Superior temporal gyrus (tissue), 1 donor: Measurements from ENCODE around the gene VPS13D.

ENCODE experiments used
- DNase-seq: peaks from one replicate; pipeline ENCODE4 v3.0.0-alpha.2; 2016; ENCODE audit errors: extremely low spot score

VPS13D gene

DNA sequence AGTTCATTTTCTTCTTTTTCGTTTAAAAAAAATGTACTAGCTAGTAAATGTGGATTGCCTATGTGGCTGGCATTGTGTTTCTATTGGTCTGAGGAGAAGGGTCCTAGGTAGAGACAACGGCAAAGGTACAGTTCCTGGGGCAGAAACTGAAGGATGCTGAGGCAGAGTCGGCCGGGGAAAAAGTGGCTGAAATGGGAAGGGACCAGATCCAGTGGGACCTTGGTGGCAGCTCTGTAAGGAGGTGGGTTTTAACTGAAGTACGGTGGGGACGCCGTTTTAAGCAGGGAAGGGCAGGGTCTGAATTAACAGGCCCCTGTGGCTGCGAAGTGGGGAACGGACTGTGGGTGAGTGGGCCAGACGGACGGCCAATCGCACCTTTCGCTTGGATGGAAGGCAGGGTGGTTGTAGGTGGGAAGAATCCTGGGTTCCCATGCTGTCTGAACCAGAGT, 420 bp upstream of the VPS13D start:
- no peak for DNase-seq

DNA sequence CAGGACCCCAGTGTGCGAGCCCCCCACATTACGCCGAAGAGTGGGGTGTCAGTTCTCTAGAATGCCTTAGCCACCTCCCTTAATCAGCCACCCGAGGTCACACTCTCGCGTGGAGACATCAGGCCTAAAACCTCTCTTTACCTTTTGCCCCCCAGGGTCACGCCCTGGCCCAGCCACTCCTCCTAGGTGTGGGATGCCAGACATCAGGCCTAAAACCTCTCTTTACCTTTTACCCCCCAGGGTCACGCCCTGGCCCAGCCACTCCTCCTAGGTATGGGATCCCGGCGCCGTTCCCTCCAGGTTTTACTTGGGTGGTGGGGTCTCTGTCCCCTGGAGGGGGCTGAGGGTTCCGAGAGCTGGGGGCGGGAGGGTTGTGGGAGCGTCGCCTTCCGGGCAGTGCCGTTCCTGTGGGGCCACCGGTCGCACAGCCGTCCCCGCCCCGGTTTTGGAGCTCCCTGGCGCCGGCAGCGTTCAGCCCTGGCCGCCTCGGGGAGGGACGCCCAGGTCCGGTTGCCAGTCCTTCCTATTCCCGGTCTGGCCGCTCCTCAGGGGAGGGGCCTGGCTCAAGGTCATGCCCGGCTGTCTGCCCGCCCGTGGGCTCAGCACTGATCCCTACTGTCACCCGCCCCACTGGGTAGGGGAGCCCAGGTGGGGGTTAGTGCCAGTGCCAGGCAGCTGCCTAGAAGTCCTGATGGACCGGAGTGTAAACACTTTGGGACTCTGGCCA, 882 bp downstream of the VPS13D start:
- no peak for DNase-seq

DNA sequence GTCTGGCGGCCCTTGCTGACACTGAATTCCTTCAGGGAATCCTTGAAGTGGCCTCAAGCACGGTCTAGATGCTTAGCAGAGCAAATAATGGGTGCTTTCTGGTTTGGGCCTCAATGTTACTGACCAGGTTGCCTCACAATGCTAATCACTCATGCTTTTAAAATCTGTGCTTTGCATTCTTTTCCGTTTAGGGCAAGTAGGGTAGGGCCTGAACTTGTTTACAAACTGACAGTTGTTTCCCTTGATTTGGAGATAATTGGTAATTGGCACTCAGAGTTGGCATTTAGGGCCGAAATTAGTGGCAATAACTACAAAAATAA, 1.4 kb downstream of the VPS13D start:
- no peak for DNase-seq

DNA sequence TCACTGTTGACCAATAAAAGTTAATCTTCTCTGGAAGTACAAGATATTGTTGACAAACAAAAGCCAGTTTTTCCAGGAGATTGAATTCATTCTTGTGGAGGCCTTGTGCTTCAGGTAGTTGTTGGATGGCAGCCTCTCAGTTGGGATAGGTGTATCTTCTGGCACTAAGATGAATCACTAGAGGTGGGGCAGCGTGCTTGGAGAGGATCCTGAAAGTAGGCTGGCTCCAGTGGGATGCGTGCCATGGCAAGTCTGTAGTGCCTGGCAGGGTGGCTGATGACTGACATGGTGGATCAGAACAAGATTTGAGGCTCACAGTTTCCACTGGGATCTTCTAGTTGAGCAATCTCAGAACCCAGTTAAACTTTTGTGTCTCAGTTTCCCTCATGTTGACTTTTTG, 2.4 kb downstream of the VPS13D start:
- no peak for DNase-seq

DNA sequence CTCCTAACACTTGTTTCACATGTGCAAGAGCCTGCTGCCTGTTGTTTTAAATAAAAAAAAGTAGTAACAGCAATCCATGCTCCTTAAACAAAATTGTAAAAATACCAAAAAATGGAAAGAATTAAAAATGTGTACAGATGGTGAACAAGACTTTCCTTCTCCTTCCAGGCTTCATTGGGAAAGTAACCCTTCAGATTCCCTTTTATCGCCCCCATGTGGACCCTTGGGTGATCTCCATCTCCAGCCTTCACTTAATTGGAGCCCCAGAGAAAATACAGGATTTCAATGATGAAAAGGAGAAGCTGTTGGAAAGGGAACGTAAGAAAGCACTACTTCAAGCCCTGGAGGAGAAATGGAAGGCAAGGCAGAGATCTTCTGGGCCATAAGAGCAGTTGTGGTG, 14.2 kb downstream of the VPS13D start:
- DNase-seq = no peak

DNA sequence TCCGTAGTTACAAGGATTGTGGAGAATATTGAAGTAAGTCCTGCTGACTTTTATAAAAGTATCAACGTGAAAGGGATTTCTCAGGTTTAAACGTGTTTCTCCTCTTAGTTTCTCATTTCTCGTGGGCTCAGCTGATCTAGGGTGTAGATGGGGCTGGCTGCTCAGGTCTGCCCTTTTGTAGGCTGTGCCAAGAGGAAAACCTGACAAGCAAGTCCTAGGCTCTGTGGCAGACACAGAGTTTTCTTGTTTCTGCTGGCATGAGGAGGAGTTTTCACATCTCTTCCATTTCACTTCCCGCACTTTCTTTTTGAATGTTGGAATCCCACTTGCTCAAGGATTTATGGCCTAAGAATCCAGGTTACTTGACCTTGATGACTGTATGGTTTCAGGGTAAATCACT, 14.8 kb downstream of the VPS13D start:
- no peak for DNase-seq

DNA sequence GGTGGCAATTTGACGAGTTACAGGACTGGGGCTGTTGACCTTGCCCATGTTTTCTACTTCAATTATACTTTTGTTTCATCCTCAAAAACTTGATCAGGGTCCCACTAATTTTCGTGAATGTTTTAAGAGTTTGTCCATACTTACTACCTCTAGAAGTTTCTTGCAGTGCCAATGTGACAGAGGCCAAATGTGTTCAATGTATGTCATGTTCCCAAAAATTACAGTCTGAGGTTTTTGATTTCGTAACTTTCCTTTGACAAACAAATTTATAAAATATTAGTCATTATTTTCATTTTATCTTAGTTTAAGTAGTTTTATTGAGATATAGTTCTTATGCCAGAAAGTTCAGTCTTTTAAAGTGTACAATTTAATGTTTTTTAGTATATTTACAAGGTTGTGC, 15.3 kb downstream of the VPS13D start:
- no peak for DNase-seq

DNA sequence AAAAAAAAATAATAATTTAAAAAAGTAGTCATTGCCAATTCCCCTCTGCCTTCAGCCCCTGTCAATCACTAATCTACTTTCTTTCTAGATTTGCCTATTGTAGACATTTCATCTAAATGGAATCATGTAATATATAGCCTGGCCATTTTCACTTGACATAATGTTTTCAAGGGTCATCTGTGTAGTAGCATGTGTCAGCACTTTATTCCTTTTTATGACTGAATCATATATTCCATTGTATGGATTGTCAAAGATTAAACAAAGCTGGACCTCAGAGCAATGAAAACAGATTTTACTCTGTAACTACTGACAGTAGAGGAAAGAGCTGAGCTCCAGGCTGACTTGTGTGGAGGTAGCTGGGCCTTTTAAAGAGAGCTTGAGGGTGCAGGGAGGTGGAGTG, 15.9 kb downstream of the VPS13D start:
- no peak for DNase-seq

DNA sequence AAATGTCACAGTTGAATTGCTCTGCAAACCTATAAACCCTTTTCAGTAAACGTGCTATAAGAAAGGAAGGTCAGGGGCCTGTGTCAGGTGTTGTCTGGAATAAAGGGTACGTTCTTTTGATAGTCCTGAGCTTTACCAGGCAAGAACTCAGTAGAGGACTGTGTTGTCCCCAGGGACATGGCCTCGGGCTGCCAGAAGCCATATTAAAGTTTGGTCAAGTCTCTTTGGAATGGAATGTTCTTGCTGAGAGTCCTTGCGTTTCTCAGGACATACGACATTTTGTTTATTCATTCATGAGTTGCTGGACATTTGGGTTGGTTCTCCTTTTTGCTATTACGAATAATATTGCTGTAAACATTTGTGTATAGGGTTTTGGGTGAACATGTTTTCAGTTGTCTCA, 16.8 kb downstream of the VPS13D start:
- no peak for DNase-seq

DNA sequence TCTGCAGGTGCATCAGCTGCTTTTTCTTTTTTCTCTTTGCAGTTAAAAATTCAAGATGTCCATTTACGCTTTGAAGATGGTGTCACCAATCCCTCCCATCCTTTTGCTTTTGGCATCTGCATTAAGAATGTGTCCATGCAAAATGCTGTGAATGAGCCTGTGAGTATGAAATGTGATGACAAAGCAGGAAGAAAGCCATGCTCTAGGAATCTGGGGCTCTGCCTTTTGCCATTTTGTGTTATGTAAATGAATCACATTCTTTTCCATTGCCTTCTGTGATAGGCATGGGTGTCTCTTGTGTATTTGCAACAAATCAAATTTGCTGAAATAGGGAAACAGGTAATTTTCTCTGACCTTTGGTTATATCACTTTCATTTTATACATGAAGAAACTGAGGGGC, 19.4 kb downstream of the VPS13D start:
- no peak for DNase-seq

DNA sequence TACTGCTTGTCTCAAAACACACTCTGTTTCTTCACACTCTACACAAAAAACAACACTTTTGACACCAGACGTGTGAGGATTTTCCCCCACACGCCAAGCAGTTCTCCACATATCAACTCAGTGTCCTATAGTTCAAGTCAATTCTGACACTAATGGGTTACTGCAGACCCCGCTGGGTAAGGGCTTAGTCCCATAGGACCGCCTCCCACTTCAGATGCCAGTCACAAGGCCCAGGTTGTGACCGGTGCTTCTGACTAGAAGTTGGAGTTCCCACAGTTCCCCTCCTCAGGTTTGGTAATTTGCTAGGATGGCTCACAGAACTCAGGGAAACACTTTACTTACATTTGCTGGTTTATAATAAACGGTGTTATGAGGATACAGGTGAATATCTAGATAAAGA, 19.9 kb downstream of the VPS13D start:
- DNase-seq = no peak

DNA sequence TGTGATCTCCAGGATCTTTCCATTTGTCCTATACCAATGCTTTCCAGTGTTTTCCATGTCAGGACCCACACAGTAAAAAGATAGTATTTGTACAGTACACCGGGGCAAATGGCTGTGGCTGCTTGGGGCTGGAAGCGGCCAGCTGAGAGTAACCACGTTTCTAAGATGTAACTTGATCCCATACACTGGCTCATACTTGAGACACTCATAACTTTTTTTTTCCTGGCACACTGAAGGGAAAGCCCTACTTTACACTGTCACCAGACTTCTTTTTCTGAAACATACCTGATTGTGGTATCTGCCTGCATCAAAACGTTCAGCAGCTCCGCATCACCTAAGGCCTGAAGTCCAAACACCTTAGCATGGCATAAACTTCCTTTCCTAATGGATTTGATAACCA, 21.6 kb downstream of the VPS13D start:
- no peak for DNase-seq

DNA sequence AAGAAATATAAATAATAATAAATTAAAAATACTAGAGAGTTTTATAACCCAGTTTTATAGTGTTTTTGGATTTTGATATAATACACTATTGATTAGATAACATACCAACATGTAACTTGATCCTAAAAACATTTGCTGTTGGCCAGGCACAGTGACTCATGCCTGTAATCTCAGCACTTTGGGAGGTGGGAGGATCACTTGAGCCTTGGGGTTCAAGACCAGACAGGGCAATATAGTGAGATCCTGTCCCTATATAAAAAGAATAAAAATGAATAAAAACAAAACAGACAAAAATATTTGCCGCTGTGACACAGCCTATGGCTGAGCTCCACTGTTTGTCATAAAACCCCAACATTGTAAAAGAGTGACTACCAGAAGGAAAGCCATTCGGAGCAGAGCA, 26.1 kb downstream of the VPS13D start:
- no peak for DNase-seq

DNA sequence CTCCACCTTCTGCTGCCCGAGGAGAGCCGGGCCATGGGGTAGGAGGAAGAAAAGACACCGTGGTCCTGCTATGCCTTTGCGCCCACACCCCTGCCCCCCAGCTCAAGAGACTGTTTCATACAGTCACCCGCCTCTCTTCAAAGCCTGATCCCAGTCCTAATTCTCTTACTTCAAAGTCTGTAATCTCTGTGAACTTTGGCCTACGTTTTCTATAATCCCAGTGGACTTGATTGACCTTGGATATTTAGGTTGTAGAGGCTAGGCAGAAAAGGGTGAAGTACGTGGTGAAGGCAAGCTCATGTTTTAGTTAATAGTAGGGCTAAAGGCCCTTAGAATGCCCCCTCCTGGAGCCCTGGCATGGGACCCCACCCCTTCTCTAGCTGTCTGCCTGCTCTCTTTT, 28.4 kb downstream of the VPS13D start:
- DNase-seq = no peak

DNA sequence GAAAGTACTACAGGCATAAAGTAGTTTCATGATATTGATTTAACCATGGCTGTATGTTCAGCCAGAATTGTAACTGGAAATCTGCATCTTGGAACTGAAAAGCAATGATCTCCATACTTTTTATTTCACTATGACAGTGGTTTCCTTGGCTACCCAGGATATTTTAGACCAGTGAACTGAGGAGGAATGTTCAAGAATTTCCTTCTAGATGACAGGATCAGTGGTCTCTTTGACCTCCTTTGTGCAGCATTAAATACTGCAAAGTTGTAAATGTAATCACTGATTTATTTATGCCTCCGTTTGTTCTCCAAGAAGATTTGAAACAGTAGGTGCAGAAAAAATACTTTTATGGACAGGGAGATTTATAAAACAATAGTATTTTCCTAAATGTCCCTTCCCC, 39.5 kb downstream of the VPS13D start:
- DNase-seq = no peak

DNA sequence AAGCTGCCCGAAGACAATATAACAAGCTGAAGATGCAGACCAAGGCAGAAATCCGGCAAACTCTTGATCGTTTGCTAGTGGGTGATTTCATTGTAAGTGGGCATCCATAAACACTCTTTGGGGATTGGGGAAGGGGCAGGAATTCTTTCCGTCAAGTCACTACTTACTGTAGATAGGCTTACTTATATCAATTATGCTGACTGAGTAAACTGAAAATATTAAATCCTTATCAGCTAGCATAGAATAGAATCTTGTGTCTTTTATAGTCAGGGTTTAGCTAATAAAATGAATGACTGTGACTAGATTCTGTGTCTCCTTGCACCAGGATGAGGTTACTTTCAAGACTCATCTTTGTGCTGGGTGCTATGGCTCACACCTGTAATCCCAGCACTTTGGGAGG, 41.2 kb downstream of the VPS13D start:
- no peak for DNase-seq

DNA sequence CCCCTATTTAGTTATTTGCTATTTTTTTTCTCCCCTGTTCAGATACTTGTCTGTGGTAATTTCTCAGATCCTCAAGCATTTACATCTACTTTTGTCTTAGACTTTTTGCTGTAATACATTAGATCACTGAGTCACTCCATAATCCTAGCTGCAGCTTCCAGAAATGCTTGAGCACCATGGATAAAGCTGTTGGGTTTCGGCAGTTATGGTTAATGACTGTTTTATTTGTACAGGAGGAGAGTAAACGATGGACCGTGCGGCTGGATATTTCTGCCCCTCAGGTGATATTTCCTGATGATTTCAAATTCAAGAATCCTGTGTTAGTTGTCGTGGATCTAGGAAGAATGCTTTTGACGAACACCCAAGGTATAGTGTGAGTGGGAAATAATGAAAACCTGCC, 42.9 kb downstream of the VPS13D start:
- DNase-seq = no peak

DNA sequence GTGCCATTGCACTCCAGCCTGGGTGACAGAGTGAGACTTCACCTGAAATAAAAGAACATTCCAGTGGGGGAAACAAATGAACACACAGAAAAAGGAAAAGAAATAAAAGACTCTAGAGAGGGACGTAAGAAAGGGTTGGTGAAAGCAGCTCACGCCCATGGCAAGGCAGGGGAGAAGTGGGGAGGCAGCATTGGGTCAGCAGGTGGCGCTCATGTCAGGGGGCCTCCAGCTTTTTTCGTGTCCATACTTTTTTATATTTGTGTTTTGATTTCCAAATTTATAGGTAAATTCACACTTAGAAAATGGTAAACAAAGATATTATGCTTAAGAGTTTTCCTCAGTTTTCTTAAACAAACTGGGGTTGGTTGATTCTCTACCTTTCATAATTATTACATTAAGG, 45.5 kb downstream of the VPS13D start:
- no peak for DNase-seq

DNA sequence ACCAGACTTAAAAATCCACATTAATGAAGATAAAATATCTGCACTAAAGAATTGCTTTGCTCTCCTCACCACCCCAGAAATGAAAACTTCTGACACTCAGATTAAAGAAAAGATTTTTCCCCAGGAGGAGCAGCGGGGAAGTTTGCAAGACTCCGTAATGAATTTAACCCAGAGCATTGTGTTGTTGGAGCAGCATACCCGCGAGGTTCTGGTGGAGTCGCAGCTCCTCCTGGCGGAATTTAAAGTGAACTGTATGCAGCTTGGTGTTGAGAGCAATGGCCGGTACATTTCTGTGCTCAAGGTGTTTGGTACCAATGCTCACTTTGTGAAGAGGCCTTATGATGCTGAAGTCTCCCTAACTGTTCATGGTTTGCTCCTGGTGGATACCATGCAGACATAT, 46.4 kb downstream of the VPS13D start:
- no peak for DNase-seq

DNA sequence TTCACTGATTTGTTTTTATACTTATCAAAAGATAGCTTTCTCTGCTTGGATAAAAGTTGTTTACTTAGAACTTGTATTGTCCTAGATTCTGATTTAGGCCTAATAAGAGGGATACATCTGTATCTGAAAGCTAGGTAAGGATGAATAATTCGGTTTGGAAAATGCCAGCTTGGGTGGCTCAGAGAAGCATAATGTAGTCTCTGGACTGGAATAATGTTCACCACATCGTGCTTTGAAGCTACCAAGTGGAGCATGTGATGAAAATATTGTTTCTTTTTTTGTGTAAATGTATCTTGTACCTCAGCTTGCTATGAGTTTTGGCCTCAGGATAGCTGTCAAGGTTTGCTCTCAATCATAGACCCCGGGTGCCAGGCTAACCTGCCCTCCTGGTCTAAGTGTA, 49.2 kb downstream of the VPS13D start:
- no peak for DNase-seq

DNA sequence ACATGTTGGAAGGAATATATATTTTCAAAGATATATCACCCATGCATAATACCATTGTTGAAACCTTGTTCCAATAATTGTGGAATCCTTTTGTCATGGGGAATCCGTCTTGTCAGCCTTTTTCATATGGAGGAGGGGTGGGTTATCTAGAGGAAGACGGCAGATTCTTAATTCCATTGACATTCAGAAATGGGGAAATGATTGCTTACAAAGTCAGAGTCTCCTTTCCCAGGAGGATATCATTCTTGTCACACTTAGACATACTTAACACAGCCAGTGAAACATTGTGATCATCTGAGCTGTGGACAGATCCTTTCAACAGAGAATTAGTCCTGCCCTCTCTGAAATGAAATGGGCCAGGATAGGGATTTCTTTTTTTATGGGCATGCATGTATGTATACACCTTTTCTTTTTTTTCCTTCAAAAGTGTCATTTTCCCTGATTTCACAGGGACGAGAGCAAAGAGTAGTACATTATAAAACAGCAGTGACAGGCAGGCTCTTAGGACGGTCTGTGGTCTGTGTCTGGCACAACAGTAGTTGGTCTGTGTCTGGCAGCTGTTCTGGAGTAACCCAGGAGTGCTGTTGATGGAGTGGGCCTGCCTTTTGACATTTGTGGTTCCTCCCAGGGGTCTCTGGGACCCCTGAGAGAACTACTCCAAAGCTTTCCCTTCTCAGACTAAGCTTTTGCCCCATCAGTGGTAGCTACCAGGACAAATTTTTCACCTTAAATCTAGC, 50.1 kb downstream of the VPS13D start:
- DNase-seq = no peak

DNA sequence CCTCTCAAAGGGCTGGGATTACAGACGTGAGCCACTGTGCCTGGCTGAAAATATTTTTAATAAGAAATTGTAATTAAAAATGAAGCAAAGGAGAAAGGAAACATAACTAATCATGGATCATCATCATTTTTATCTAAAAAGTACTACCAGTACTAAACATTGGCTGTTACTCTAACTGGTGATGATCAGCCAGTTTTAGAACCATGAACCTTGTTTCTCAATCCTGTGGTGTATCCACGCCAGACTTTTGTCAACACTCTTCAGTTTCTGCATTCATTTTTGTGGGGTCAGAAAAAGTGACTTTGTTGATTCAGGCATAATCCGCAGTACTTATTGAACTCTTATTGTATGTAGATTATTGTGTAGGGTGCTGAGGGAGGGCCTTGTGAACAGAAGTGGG, 52.3 kb downstream of the VPS13D start:
- DNase-seq = no peak

DNA sequence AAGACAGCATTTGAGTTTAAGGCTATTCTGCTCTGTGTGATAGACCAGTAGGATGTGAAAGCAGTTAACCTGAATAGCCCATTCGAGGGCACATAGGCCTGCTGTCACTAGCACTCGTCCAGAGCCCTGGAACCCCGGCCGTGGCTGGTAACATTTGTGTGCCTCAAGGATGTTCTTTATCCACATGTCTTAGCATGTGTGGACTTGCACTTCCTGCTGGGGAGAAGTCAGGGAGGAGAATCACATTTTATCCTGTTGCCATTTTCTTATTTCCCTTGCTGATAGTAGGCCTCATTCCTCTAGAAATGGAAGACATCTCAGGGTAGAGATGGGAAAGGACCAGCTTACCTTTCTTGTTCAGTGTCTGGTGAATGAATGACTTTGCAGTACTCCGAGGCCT, 54.7 kb downstream of the VPS13D start:
- no peak for DNase-seq
